IPS DF 6.9 (cell line): Measurements from ENCODE around the gene MMP15.

ENCODE experiments used
- DNase-seq: peaks from one replicate; pipeline ENCODE4 v3.0.0-alpha.2; 2013; ENCODE audit warnings: low read depth, low spot score
- H3K27ac ChIP-seq: one replicate; pipeline ENCODE4 v1.5.1; 2013; ENCODE audit warnings: low read length, control low read depth
- H3K27me3 ChIP-seq: 2 replicates; pipeline ENCODE4 v1.6.1; 2013; ENCODE audit warnings: mild to moderate bottlenecking, low read length; ENCODE audit not compliant: control insufficient read depth, insufficient read depth
- H3K36me3 ChIP-seq: 2 replicates; pipeline ENCODE4 v1.6.1; 2013; ENCODE audit warnings: low read length; ENCODE audit not compliant: control insufficient read depth, insufficient read depth
- H3K4me1 ChIP-seq: 2 replicates; pipeline ENCODE4 v1.6.1; 2013; ENCODE audit warnings: low read length; ENCODE audit not compliant: control insufficient read depth, insufficient read depth
- H3K4me3 ChIP-seq: 2 replicates; pipeline ENCODE4 v1.5.1; 2013; ENCODE audit warnings: mild to moderate bottlenecking, low read length
- H3K9me3 ChIP-seq: 2 replicates; pipeline ENCODE4 v1.6.1; 2013; ENCODE audit warnings: low read length, inconsistent platforms; ENCODE audit not compliant: control insufficient read depth, insufficient read depth
- WGBS: extraction: QIAGEN DNeasy Blood & Tissue Kit; methylation state at CpG from one replicate; pipeline ENCODE4 v1.1.7; 2013; ENCODE audit warnings: mixed read lengths, missing lambda C conversion rate; ENCODE audit not compliant: insufficient read length, insufficient coverage; 5-methylcytosine and 5-hydroxymethylcytosine counted together

Gene MMP15

GRCh38 chr16:58019866-58020538, 5.6 kb upstream of the MMP15 start:
- no peak for DNase-seq
- no peak overlapping the region for H3K4me3 ChIP-seq
- H3K27ac ChIP-seq: no peak overlapping the region
- WGBS: no CpG with 5 or more reads among the region's 8 CpGs
- H3K36me3 ChIP-seq: peaks cover 4% of the 10 kb centered on the region; the same call in 1 of the 2 replicates
- no peaks in the 10 kb centered on the region; the same call in 1 of the 2 replicates for H3K4me1 ChIP-seq
- no peaks in the 10 kb centered on the region for H3K27me3 ChIP-seq
- no peaks in the 10 kb centered on the region for H3K9me3 ChIP-seq

DNA sequence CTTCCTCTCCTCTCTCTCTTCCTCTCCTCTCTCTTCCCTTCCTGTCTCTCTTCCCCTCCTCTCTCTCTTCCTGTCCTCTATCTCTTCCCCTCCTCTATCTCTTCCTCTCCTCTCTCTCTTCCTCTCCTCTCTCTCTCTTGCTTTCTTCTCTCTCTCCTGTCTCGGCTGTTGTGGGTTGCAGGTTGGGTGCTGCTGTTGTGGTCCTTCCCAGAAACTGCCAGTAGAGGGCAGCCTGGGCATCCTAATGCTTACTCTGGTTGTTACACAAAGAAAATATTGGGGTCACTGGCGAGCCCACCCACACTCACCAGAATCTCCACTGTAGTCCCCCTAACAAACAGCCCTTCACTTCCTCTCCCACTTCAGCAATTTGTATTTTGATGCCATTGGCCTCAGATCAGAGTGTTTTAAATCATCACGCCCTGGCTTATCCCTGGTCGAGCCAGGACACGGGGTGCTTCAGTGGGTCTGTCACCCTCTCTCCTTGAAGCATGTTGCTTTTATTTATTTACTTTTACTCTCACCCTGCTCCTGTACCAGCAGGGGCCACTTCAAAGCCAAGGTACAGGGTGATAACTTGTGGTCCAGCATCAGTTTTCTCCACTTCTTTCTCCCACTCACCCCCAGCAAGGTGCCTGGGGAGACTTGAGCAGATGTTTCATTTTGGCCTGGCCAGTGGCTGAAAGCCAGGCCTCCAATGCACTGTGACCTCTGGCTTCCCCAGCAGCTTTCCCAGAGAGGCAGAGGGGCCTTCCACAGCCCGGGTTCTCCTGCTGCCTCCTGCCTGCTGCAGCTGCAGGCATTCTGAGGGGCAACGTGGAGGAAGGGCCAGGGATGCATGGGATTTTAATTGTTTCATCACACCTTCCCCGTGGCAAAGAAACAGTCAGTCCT, 4.7 kb upstream of the MMP15 start:
- no CpG with 5 or more reads among the region's 8 CpGs for WGBS
- Histone ChIP-seq H3K27ac (no peak overlapping the region), H3K4me3 (no peak overlapping the region), H3K4me1 (no peaks in the 10 kb centered on the region; the same call in 1 of the 2 replicates), H3K9me3 (no peaks in the 10 kb centered on the region), H3K36me3 (peaks cover 4% of the 10 kb centered on the region; the same call in 1 of the 2 replicates), H3K27me3 (no peaks in the 10 kb centered on the region)
- DNase-seq: no peak

DNA sequence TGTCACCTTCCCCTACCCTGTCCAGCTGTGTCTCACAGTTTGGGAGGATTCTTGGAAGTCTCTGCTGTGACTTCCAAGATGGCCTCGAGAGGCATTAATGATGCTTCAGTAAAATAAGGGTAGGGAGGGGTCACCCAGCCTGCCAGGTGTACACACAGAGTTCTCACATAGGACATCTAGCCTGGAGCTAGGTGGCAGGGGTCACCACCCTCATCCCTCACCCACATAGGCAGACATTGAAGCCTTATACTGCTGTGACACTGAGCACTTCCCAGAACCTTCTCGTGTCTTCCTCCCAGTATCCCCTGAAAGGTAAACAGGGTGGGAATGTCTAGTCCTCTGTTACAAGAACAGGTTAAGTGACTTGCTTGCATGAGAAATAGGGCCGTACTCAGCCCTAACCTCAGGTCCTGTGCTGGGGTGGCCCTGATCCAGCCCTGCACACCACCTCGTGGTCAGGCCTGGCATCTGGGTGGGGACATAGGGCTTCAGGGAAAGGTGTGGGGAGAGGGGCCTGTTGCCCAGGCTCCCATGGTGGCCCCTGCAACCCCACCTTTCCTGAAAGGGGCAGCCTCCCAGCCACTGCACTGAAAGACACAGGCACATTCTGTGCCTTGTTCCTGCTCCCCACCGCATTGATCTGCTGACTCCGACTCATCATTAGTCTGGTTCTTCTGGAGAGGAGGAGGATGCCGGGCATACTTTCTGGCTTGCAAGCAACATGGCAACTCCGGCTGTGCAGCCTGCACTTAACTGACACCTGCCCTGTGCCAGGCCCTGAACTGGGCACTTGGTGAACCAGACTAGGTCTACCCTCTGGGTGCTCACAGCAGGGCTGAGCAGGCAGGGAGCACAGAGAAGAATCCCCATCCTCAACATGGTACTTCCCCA, 3.6 kb upstream of the MMP15 start:
- Histone ChIP-seq H3K4me3 (no peak overlapping the region), H3K9me3 (no peaks in the 10 kb centered on the region), H3K27me3 (no peaks in the 10 kb centered on the region), H3K4me1 (no peaks in the 10 kb centered on the region; the same call in 1 of the 2 replicates), H3K36me3 (peaks cover 4% of the 10 kb centered on the region; the same call in 1 of the 2 replicates), H3K27ac (no peak overlapping the region)
- no peak for DNase-seq
- no CpG with 5 or more reads among the region's 8 CpGs for WGBS

DNA sequence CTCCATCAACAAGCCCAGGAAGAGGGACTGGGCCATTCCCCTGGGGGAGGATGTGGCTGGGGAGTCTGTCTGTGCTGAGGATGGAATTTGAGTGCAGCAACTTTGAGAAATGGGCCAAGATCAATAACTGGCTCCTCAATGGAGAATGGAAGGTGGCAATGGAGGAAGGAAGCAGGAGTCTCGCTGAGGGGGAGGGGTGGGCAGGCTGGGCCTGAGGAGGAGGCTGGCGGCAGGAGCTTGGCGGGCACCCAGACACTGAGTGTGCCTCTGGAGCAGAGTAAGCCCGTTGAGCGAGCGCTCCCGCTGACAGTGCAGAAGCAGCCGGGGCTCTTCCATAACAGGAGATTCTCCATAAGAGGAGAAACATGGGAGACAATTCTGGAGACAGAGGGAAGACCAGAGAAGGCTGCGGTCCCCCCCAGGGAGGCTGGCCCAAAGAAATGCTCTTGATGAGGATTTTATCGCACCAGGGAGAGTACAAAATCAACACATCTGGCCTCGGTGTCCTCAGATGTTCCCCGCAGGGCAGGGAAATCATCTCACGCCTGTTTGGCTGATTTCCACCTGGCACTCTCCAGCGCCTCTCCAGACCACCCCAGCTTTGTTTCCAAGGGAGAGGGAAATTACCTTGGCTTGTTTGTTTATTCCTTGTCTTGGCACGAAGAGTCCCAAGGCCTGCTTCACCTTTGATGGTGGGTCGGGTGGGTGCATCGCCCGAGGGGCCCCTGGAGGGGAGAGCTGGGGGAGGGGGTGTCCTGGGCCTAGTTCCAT, 2.8 kb upstream of the MMP15 start:
- no CpG with 5 or more reads among the region's 18 CpGs for WGBS
- Histone ChIP-seq H3K36me3 (peaks cover 4% of the 10 kb centered on the region; the same call in 1 of the 2 replicates), H3K27me3 (no peaks in the 10 kb centered on the region), H3K4me3 (no peak overlapping the region), H3K9me3 (no peaks in the 10 kb centered on the region), H3K4me1 (peaks cover under 1% of the 10 kb centered on the region), H3K27ac (no peak overlapping the region)
- DNase-seq: no peak

DNA sequence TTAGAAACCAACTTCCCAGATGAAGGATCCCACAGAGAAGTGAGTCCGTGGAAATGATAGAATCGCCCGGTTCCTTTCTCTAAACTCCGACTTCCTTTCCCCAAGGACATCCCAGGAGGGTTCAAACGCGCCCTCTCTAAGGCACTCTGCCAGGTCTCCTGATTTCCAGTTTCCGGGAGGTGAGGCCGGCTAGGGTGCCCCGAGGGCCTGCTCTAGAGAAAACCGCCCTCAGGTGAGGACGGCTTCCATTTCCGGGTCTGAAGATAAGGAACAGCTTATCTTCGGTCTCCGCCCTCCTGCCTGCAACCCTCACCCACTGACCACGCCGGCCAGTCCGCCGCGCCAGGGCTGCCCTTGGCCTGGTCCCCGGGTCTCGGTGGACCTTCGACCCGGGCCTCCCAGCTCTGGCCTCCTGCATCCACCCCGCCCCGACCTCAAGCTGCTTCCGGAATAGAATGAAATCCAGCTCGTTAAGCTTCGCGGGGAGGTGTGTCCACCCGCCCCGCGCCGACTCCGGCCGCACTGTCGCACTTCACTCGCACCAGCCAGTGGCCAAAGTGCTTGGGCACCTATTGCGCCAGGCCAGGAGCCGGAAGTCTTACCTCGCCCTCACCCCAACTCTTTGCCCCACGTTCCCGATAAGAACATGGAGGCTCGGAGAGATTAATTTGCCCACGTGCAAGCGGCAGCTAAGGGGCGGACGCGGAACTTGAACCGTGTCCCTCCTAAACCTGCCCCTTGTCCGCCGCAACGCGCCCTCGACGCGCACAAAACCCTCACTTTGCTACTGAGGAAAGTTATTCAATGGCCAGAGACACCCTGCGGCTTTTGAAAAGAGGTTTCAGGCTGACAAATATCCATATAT, 836 bp upstream of the MMP15 start:
- peaks cover 14% of the 10 kb centered on the region for H3K4me1 ChIP-seq
- no peaks in the 10 kb centered on the region for H3K9me3 ChIP-seq
- H3K4me3 ChIP-seq: peak overlapping the region; percentile 47; the same call in 1 of the 2 replicates
- H3K27me3 ChIP-seq: no peaks in the 10 kb centered on the region
- DNase-seq: no peak
- no CpG with 5 or more reads among the region's 57 CpGs for WGBS
- no peak overlapping the region for H3K27ac ChIP-seq
- H3K36me3 ChIP-seq: no peaks in the 10 kb centered on the region

- peaks cover 14% of the 10 kb centered on the region for H3K4me1 ChIP-seq
- H3K27ac ChIP-seq: no peak overlapping the region
- no peaks in the 10 kb centered on the region for H3K9me3 ChIP-seq
- peak overlapping the region; percentile 68 for H3K4me3 ChIP-seq
- no CpG with 5 or more reads among the region's 65 CpGs for WGBS
- H3K36me3 ChIP-seq: no peaks in the 10 kb centered on the region
- H3K27me3 ChIP-seq: no peaks in the 10 kb centered on the region
- DNase-seq: no peak
These were observed 668 bp downstream of the MMP15 start for GRCh38 chr16:58026139-58026704.

- no peak overlapping the region for H3K27ac ChIP-seq
- peak overlapping the region; percentile 68 for H3K4me3 ChIP-seq
- H3K36me3 ChIP-seq: no peaks in the 10 kb centered on the region
- H3K9me3 ChIP-seq: no peaks in the 10 kb centered on the region
- no peaks in the 10 kb centered on the region for H3K27me3 ChIP-seq
- WGBS: no CpG with 5 or more reads among the region's 38 CpGs
- H3K4me1 ChIP-seq: peaks cover 14% of the 10 kb centered on the region
- no peak for DNase-seq
These were observed 1.2 kb downstream of the MMP15 start for GRCh38 chr16:58026705-58027160.

DNA sequence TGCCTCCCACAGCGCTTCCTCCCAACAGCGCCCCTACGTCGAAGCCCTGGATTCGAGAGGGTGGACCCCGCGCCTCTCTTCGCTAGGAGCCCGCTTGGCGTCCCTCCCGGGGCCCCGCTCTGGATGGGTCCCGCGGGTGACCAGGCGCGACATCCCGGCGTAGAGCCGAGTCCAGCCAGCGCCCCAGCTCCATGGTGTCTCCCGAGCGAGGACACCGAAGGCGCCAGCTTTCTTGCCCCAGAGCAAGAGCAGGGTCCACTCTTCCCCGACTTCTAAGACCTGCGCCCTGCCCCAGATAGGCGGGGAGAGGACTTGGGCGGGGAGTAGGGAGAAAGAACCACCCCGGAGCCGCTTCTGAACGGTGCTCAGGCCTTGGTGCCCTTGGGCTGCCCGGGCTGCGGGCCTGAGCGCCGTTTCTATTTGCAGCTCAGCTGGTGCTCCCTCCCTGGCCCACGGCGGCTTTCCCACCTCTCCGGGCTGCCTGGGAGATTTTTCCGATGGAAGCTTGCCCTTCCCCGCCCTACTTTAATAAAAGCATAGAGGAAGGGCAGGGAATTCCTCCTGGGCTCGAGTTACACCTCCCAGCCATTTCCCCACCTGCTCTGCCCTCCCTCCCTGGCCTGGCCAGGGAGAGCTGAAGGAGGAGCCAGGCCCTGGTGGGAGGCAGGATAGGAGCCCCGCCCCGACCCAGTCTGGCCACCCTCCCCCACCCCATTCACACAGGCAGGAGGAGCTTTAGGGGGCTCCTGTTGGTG, 1.8 kb downstream of the MMP15 start:
- Histone ChIP-seq H3K27me3 (no peaks in the 10 kb centered on the region), H3K27ac (no peak overlapping the region), H3K9me3 (no peaks in the 10 kb centered on the region), H3K4me1 (peaks cover 14% of the 10 kb centered on the region), H3K4me3 (peak overlapping the region; percentile 68), H3K36me3 (no peaks in the 10 kb centered on the region)
- no CpG with 5 or more reads among the region's 43 CpGs for WGBS
- DNase-seq: no peak
